ENCODE measurements around the gene APP. TPM values are rescaled to one million over a fixed set of nuclear protein-coding genes. Genes with fewer than 3 reads are reported as not detected.

APP gene
- total RNA-seq, 3 donors from 2014 or later: 270 to 546 (median 383) TPM

GRCh38 chr21:26099610-26100219 is 70.9 kb downstream of the APP start:
- Histone ChIP-seq H3K36me3 (no peaks in the 10 kb centered on the region), H3K9me3 (no peaks in the 10 kb centered on the region), H3K27ac (no peak overlapping the region), H3K4me1 (no peaks in the 10 kb centered on the region), H3K4me3 (no peak overlapping the region), H3K27me3 (no peaks in the 10 kb centered on the region)
- intact Hi-C loops (cut with DNase I; ENCODE audit: low total_unique reads): no loop called here
- TF ChIP-seq, protein P1, sequence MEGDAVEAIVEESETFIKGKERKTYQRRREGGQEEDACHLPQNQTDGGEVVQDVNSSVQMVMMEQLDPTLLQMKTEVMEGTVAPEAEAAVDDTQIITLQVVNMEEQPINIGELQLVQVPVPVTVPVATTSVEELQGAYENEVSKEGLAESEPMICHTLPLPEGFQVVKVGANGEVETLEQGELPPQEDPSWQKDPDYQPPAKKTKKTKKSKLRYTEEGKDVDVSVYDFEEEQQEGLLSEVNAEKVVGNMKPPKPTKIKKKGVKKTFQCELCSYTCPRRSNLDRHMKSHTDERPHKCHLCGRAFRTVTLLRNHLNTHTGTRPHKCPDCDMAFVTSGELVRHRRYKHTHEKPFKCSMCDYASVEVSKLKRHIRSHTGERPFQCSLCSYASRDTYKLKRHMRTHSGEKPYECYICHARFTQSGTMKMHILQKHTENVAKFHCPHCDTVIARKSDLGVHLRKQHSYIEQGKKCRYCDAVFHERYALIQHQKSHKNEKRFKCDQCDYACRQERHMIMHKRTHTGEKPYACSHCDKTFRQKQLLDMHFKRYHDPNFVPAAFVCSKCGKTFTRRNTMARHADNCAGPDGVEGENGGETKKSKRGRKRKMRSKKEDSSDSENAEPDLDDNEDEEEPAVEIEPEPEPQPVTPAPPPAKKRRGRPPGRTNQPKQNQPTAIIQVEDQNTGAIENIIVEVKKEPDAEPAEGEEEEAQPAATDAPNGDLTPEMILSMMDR (IDR thresholded peaks at IDR 0.05): no peak
- TF ChIP-seq POLR2AphosphoS5 (IDR thresholded peaks at IDR 0.05): no peak
- TF ChIP-seq POLR2A (IDR thresholded peaks at IDR 0.05): no peak
- DNase-seq (ENCODE audit: low spot score in 2 of 2): no peak

DNA sequence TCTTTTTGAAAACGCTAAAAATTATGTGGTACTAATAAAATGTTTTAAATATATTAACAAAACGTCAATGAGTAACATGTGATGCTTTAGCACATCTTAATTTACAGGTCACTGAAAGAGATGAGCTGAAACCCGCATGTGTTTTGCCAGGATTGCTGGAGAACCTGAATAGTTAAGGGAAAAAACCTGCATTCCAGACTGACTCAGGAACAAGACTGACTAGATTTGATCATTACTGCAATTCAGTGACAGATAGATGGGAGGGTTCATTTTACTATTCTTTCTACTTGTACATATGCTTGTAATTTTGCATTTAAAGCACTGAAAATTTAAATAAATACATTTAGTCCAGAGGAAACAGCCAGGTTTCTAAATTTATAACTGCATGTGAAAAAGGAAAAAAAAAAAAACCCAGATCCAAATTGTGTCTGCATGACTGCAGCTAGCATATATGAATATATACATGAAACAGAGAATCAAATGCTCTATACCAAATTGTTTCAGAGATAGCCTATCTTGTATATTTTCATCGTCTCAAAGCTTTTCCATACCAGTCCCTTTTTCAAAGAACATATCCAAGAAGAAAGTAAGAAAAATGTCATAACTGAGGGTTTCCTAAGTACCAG is 71.7 kb downstream of the APP start:
- Histone ChIP-seq H3K27ac (no peak overlapping the region), H3K36me3 (no peaks in the 10 kb centered on the region), H3K9me3 (no peaks in the 10 kb centered on the region), H3K4me1 (no peaks in the 10 kb centered on the region), H3K27me3 (no peaks in the 10 kb centered on the region), H3K4me3 (no peak overlapping the region)
- intact Hi-C loops (cut with DNase I; ENCODE audit: low total_unique reads): no loop called here
- TF ChIP-seq, protein P1 (IDR thresholded peaks at IDR 0.05): no peak
- no peak for TF ChIP-seq POLR2A (IDR thresholded peaks at IDR 0.05)
- TF ChIP-seq POLR2AphosphoS5 (IDR thresholded peaks at IDR 0.05): no peak
- no peak for DNase-seq (ENCODE audit: low spot score in 2 of 2)

DNA sequence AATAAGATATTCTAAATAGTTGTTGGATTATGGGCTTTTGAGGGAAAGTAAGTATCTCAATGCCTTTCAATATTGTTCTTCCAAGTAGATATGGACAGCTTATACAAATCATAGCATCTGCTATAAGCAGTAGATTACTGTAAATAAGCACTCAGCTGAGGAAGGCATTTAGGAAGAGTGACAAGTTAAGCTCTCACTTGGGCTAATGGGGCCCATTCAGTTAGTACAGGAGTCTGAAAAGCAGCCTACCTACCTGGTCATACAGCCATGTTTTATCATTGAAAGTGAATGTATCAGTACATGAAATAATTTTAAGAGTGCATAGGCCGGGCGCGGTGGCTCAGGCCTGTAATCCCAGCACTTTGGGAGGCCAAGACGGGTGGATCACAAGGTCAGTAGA is 73.1 kb downstream of the APP start:
- Histone ChIP-seq H3K4me3 (no peak overlapping the region), H3K4me1 (no peaks in the 10 kb centered on the region), H3K36me3 (no peaks in the 10 kb centered on the region), H3K27ac (no peak overlapping the region), H3K9me3 (no peaks in the 10 kb centered on the region), H3K27me3 (no peaks in the 10 kb centered on the region)
- TF ChIP-seq POLR2AphosphoS5 (IDR thresholded peaks at IDR 0.05): no peak
- no peak for TF ChIP-seq POLR2A (IDR thresholded peaks at IDR 0.05)
- TF ChIP-seq, protein P1 (IDR thresholded peaks at IDR 0.05): no peak
- DNase-seq (ENCODE audit: low spot score in 2 of 2): no peak
- intact Hi-C loops (cut with DNase I; ENCODE audit: low total_unique reads): no loop called here

GRCh38 chr21:26096494-26097371 is 73.8 kb downstream of the APP start:
- intact Hi-C loops (cut with DNase I; ENCODE audit: low total_unique reads): no loop called here
- Histone ChIP-seq H3K36me3 (no peaks in the 10 kb centered on the region), H3K4me3 (no peak overlapping the region), H3K27ac (no peak overlapping the region), H3K27me3 (no peaks in the 10 kb centered on the region), H3K4me1 (no peaks in the 10 kb centered on the region), H3K9me3 (no peaks in the 10 kb centered on the region)
- TF ChIP-seq, protein P1 (IDR thresholded peaks at IDR 0.05): no peak
- TF ChIP-seq POLR2A (IDR thresholded peaks at IDR 0.05) (no peak), POLR2AphosphoS5 (IDR thresholded peaks at IDR 0.05) (no peak)
- DNase-seq (ENCODE audit: low spot score in 2 of 2): no peak

- no peak for DNase-seq (ENCODE audit: low spot score in 2 of 2)
- H3K9me3 ChIP-seq: no peaks in the 10 kb centered on the region
- TF ChIP-seq POLR2A (IDR thresholded peaks at IDR 0.05) (no peak), POLR2AphosphoS5 (IDR thresholded peaks at IDR 0.05) (no peak)
- TF ChIP-seq, protein P1 (IDR thresholded peaks at IDR 0.05): no peak
- no peaks in the 10 kb centered on the region for H3K4me1 ChIP-seq
- no peak overlapping the region for H3K27ac ChIP-seq
- H3K4me3 ChIP-seq: no peak overlapping the region
- no peaks in the 10 kb centered on the region for H3K36me3 ChIP-seq
- H3K27me3 ChIP-seq: no peaks in the 10 kb centered on the region
- intact Hi-C loops (cut with DNase I; ENCODE audit: low total_unique reads): no loop called here
Measured at GRCh38 chr21:26095131-26095530, 75.4 kb downstream of the APP start.

Measured in breast epithelium (tissue), 4 donors.